ENCODE results near the gene CAPSL. TPM values are rescaled to one million over a fixed set of nuclear protein-coding genes. Genes with fewer than 3 reads are reported as not detected.

The CAPSL gene
- total RNA-seq, 1 donor from 2014 or later = not detected

DNA sequence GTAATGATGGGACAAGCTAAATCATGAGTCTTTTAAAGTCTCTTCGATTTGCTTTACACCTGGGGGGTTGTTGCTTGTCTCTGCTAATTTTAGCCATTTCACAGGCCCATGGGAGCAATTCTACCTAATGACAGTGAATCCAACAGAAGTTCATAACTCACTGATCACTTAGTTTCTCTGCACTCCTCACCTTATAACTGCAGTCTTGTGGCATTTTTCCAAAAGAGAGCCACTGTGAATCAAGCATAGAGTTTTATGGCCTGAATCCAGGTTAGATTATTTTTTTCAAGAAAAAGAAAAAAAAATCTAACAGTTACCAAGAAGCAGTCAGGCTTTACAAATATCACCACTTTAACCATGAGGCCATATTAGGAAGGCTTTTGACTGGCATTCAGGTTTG, 83.2 kb downstream of the CAPSL start:
- Mint-ChIP-seq H3K36me3 (ENCODE audit: low read depth) (no peaks in the 10 kb centered on the region), H3K4me1 (peaks cover 51% of the 10 kb centered on the region), H3K27ac (ENCODE audit: unreplicated experiment) (no peak overlapping the region)

More for the DNA sequence above, 83.2 kb downstream of the CAPSL start:
- TF ChIP-seq, protein P1, sequence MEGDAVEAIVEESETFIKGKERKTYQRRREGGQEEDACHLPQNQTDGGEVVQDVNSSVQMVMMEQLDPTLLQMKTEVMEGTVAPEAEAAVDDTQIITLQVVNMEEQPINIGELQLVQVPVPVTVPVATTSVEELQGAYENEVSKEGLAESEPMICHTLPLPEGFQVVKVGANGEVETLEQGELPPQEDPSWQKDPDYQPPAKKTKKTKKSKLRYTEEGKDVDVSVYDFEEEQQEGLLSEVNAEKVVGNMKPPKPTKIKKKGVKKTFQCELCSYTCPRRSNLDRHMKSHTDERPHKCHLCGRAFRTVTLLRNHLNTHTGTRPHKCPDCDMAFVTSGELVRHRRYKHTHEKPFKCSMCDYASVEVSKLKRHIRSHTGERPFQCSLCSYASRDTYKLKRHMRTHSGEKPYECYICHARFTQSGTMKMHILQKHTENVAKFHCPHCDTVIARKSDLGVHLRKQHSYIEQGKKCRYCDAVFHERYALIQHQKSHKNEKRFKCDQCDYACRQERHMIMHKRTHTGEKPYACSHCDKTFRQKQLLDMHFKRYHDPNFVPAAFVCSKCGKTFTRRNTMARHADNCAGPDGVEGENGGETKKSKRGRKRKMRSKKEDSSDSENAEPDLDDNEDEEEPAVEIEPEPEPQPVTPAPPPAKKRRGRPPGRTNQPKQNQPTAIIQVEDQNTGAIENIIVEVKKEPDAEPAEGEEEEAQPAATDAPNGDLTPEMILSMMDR (conservative IDR thresholded peaks at IDR 0.05) = no peak
- no peak for DNase-seq (ENCODE audit: low read depth, low spot score)
- Mint-ChIP-seq H3K4me3 (no peak overlapping the region), H3K27me3 (ENCODE audit: low read depth) (no peaks in the 10 kb centered on the region), H3K9me3 (no peaks in the 10 kb centered on the region)

Other genes with a start within 250 kb of the CAPSL start
- gene IL7R, start 81.7 kb downstream of the CAPSL start, total RNA-seq = 0.11 TPM in 1 of 2 replicates, not detected in the other
- not detected in 2 replicates for gene UGT3A1, start 52.8 kb upstream of the CAPSL start, total RNA-seq
- gene UGT3A2, start 128.3 kb upstream of the CAPSL start, total RNA-seq = 0.64 and 0.79 TPM in 2 replicates
- 7.7 and 9.1 TPM in 2 replicates for gene LMBRD2, start 213.3 kb upstream of the CAPSL start, total RNA-seq
- gene SKP2, start 213.5 kb upstream of the CAPSL start, total RNA-seq = 147 and 153 TPM in 2 replicates

Measured in neural crest cell (in vitro differentiated cells).